ENCODE results near the gene VSX1.

The VSX1 gene

GRCh38 chr20:25064561-25065071 lies 17.3 kb downstream of the VSX1 start:
- Histone ChIP-seq H3K27ac (no peak overlapping the region), H3K4me1 (peaks cover under 1 to 21% (median 16%) of the 10 kb centered on the region in 10 experiments; a peak in 17 of 20 replicates), H3K4me2 (peak overlapping the region in 4 of 11 experiments; percentile 12 to 40 (median 22); a peak in 6 of 22 replicates), H3K9ac (no peak overlapping the region), H4K20me1 (no peaks in the 10 kb centered on the region), H3K9me3 (replicated peaks in 1 of 11) (peaks cover 0 to 6% (median 0%) of the 10 kb centered on the region in 11 experiments; a peak in 3 of 22 replicates), H3K27me3 (no peaks in the 10 kb centered on the region), H3K36me3 (no peaks in the 10 kb centered on the region), H3K4me3 (no peak overlapping the region)
- TF ChIP-seq Cebpa-rat (IDR thresholded peaks at IDR 0.05) = no peak

- Histone ChIP-seq H3K4me3 (no peak overlapping the region), H3K27ac (no peak overlapping the region), H3K27me3 (no peaks in the 10 kb centered on the region), H3K9ac (no peak overlapping the region), H3K36me3 (no peaks in the 10 kb centered on the region), H3K4me1 (peaks cover 7 to 28% (median 23%) of the 10 kb centered on the region in 10 experiments; a peak in 19 of 20 replicates), H3K9me3 (replicated peaks in 1 of 11) (peaks cover 0 to under 1% (median 0%) of the 10 kb centered on the region in 11 experiments; a peak in 2 of 22 replicates), H3K4me2 (no peak overlapping the region), H4K20me1 (no peaks in the 10 kb centered on the region)
- no peak for TF ChIP-seq Cebpa-rat (IDR thresholded peaks at IDR 0.05)
Observed at GRCh38 chr20:25063981-25064380, 18.0 kb downstream of the VSX1 start.

- Histone ChIP-seq H3K9me3 (replicated peaks in 1 of 11) (no peaks in the 10 kb centered on the region; a peak in 1 of 22 replicates), H3K4me3 (no peak overlapping the region), H3K4me1 (peaks cover 11 to 32% (median 27%) of the 10 kb centered on the region in 10 experiments; a peak in 19 of 20 replicates), H3K27me3 (no peaks in the 10 kb centered on the region), H3K4me2 (no peak overlapping the region), H3K36me3 (no peaks in the 10 kb centered on the region), H3K9ac (no peak overlapping the region), H3K27ac (no peak overlapping the region), H4K20me1 (no peaks in the 10 kb centered on the region)
- TF ChIP-seq Cebpa-rat (IDR thresholded peaks at IDR 0.05) = no peak
Observed at GRCh38 chr20:25063546-25063945, 18.4 kb downstream of the VSX1 start.

GRCh38 chr20:25062841-25063240 lies 19.1 kb downstream of the VSX1 start:
- TF ChIP-seq Cebpa-rat (IDR thresholded peaks at IDR 0.05) = no peak
- H4K20me1 ChIP-seq = no peaks in the 10 kb centered on the region
- H3K27me3 ChIP-seq = no peaks in the 10 kb centered on the region

GRCh38 chr20:25061821-25062530 lies 20.0 kb downstream of the VSX1 start:
- Histone ChIP-seq H3K4me1 (peaks cover 11 to 37% (median 30%) of the 10 kb centered on the region in 10 experiments; a peak in 19 of 20 replicates), H4K20me1 (peaks cover 0 to under 1% (median 0%) of the 10 kb centered on the region in 11 experiments; a peak in 1 of 22 replicates), H3K4me3 (no peak overlapping the region), H3K4me2 (no peak overlapping the region), H3K9ac (no peak overlapping the region), H3K9me3 (replicated peaks in 1 of 11) (no peaks in the 10 kb centered on the region), H3K27me3 (no peaks in the 10 kb centered on the region), H3K36me3 (no peaks in the 10 kb centered on the region), H3K27ac (no peak overlapping the region)
- TF ChIP-seq Cebpa-rat (IDR thresholded peaks at IDR 0.05) = no peak

More at GRCh38 chr20:25062841-25063240, 19.1 kb downstream of the VSX1 start:
- Histone ChIP-seq H3K4me2 (no peak overlapping the region), H3K9ac (no peak overlapping the region), H3K4me1 (peaks cover 11 to 35% (median 30%) of the 10 kb centered on the region in 10 experiments; a peak in 19 of 20 replicates), H3K36me3 (no peaks in the 10 kb centered on the region), H3K4me3 (no peak overlapping the region), H3K27ac (no peak overlapping the region), H3K9me3 (replicated peaks in 1 of 11) (no peaks in the 10 kb centered on the region; a peak in 1 of 22 replicates)

GRCh38 chr20:25061103-25061799 lies 20.7 kb downstream of the VSX1 start:
- H4K20me1 ChIP-seq = peaks cover 0 to 7% (median 6%) of the 10 kb centered on the region in 11 experiments; a peak in 9 of 22 replicates
- peaks cover 18 to 44% (median 38%) of the 10 kb centered on the region in 10 experiments for H3K4me1 ChIP-seq
- H3K4me3 ChIP-seq = no peak overlapping the region
- TF ChIP-seq Cebpa-rat (IDR thresholded peaks at IDR 0.05) = no peak
- no peaks in the 10 kb centered on the region for H3K36me3 ChIP-seq
- no peak overlapping the region for H3K27ac ChIP-seq
- H3K9ac ChIP-seq = no peak overlapping the region
- no peaks in the 10 kb centered on the region for H3K9me3 ChIP-seq (replicated peaks in 1 of 11)
- no peak overlapping the region for H3K4me2 ChIP-seq
- H3K27me3 ChIP-seq = no peaks in the 10 kb centered on the region

GRCh38 chr20:25059866-25060465 lies 22.0 kb downstream of the VSX1 start:
- Histone ChIP-seq H3K36me3 (peaks cover 0 to 7% (median 0%) of the 10 kb centered on the region in 11 experiments; a peak in 2 of 22 replicates), H3K4me1 (peaks cover 31 to 47% (median 44%) of the 10 kb centered on the region in 10 experiments), H4K20me1 (peaks cover 0 to 20% (median 17%) of the 10 kb centered on the region in 11 experiments; a peak in 11 of 22 replicates), H3K9me3 (replicated peaks in 1 of 11) (no peaks in the 10 kb centered on the region), H3K4me3 (no peak overlapping the region), H3K27me3 (no peaks in the 10 kb centered on the region), H3K27ac (peak overlapping the region in 1 of 11 experiments; percentile 5; a peak in 1 of 22 replicates), H3K4me2 (peak overlapping the region in 10 of 11 experiments; percentile 95 to 99 (median 98); a peak in 17 of 22 replicates), H3K9ac (0 out of 22 replicates have a peak overlapping the region, but pooled peaks of 2 of the 11 experiments have one; percentile 14 to 89)
- TF ChIP-seq Cebpa-rat (IDR thresholded peaks at IDR 0.05) = no peak

- H3K9ac ChIP-seq = peak overlapping the region; percentile 83 to 89 (median 88)
- H4K20me1 ChIP-seq = peaks cover 0 to 28% (median 24%) of the 10 kb centered on the region in 11 experiments; a peak in 17 of 22 replicates
- peak overlapping the region; percentile 95 to 99 (median 98) for H3K4me2 ChIP-seq
- H3K4me1 ChIP-seq = peaks cover 39 to 50% (median 47%) of the 10 kb centered on the region in 10 experiments
- H3K27me3 ChIP-seq = no peaks in the 10 kb centered on the region
- H3K36me3 ChIP-seq = peaks cover 0 to 7% (median 0%) of the 10 kb centered on the region in 11 experiments; a peak in 2 of 22 replicates
- TF ChIP-seq Cebpa-rat (IDR thresholded peaks at IDR 0.05) = no peak
- peak overlapping the region; percentile 73 to 94 (median 89); a peak in 21 of 22 replicates for H3K27ac ChIP-seq
- H3K9me3 ChIP-seq (replicated peaks in 1 of 11) = no peaks in the 10 kb centered on the region
- peak overlapping the region; percentile 75 to 87 (median 76) for H3K4me3 ChIP-seq
Observed at GRCh38 chr20:25058847-25059810, 22.8 kb downstream of the VSX1 start.
